PC-3 (cell line): Measurements from ENCODE around the gene PRICKLE2.

Experiments
- CTCF ChIP-seq: fragments of 300-600 bp; sonication (generic); conservative IDR thresholded peaks from 2 replicates; pipeline ENCODE4 v1.5.1; 2017; ENCODE audit warnings: antibody characterized with exemption, low read depth, mild to moderate bottlenecking, low read length
- EZH2 ChIP-seq: fragments of 300-600 bp; sonication (generic); IDR thresholded peaks from one replicate; pipeline ENCODE4 v1.6.1; 2017; ENCODE audit warnings: antibody characterized with exemption, mild to moderate bottlenecking, low read length; ENCODE audit not compliant: unreplicated experiment
- EZH2phosphoT487 ChIP-seq: fragments of 300-600 bp; sonication (generic); IDR thresholded peaks from 2 replicates; pipeline ENCODE4 v1.6.1; 2018; ENCODE audit warnings: mild to moderate bottlenecking, antibody characterized with exemption, low read length, borderline replicate concordance

DNA sequence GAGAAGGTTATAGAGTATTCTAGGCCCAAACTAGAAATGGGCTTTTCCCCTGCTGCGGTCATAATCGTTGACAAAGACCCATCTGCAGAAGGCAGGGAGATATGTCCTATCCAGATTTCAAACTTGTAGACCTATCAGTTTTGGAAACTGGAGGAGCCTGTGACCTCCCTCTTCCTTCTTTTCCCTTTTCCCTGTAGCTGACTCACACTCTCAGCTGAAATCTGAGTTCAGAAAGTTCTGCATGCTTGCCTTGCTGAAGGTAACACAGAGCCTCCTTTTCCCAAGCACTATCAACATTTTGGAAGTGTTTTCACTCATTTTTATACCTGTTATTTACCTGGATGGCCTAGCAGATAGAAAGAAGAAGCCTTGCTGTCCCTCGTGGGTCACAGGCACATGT lies 142.9 kb downstream of the PRICKLE2 start:
- TF ChIP-seq CTCF = no peak
- no peak for TF ChIP-seq EZH2phosphoT487
- no peak for TF ChIP-seq EZH2
